DMS 273 (cell line): ENCODE data around the gene KIF21B.

Experiments
- DNase-seq: peaks from one replicate; lab custom pipeline; 2025; ENCODE audit not compliant: unreplicated experiment; lab: John Stamatoyannopoulos, UW

The KIF21B gene

DNA sequence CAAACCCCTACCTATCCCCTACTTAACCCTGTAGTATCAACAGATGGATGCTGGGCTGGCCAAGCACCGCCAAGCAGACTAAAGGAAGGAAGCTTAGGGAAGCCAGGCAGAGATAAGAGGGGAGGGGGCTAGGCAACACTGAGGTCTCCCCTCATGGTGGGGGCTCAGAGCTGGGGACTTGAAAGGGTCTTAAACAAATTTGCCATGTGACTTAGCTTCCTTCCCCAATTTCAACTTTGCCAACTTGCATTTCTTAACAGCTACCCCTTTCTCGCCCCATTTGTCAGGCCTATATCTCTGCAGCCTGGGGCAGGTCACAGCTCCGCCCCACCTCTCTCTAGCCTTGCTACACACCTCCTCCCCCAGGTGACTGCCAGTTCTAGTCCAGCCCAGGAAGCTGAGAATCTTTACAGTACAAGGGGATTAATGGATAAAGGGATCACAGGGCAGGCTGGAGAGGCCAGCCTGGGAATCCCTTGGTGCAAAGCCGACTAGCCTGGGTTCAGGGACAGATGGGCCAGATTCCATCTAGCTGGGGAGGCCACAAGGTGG is 3.4 kb downstream of the KIF21B start:
- DNase-seq = no peak

DNA sequence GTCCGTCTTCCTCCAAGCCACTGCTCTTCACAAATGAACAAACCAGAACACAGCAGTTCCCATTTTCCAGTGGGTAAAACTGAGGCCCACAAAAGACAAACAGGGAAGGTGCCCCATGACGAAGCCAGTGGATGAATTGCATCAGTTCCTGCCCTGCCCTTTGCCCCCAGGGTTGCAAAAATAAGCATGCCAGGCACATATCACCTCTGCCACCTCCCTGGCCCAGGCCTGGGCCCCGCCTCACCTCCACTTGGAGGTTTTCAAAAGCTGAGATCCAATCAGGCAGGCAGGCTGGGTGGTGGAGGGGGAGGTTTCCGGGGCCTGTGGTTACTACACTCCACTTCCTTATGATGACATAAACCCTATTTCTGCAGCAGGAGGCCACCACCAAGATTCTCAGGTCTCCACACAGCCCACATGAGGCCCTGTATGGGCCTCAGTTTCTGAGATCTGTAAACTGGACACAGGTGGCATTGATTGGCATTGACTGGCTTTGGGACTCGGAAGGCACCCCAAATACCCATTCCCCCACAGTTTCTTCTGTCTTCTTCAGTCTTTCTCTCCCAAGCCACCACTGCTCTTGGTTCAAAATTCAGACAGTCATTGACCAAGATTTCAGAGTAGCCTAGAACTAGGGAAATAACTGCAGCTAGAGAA is 4.1 kb downstream of the KIF21B start:
- DNase-seq = no peak

DNA sequence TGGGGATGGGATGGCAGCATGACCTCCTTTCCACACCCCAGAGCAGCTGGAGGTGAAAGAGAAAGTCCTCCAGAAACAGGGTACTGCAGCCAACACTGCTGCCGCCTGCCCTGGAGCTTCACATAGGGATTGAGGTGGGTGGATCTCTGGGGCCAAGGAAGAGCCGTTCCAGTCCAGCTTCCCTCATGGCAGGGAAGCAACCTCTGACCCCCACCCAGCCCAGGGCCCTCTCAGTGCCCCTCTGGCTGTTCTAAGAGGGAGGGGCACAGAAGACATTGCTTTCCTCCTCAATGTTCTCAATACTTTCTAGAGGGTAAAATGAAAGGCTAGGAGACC is 5.7 kb downstream of the KIF21B start:
- DNase-seq = peak; percentile 68

DNA sequence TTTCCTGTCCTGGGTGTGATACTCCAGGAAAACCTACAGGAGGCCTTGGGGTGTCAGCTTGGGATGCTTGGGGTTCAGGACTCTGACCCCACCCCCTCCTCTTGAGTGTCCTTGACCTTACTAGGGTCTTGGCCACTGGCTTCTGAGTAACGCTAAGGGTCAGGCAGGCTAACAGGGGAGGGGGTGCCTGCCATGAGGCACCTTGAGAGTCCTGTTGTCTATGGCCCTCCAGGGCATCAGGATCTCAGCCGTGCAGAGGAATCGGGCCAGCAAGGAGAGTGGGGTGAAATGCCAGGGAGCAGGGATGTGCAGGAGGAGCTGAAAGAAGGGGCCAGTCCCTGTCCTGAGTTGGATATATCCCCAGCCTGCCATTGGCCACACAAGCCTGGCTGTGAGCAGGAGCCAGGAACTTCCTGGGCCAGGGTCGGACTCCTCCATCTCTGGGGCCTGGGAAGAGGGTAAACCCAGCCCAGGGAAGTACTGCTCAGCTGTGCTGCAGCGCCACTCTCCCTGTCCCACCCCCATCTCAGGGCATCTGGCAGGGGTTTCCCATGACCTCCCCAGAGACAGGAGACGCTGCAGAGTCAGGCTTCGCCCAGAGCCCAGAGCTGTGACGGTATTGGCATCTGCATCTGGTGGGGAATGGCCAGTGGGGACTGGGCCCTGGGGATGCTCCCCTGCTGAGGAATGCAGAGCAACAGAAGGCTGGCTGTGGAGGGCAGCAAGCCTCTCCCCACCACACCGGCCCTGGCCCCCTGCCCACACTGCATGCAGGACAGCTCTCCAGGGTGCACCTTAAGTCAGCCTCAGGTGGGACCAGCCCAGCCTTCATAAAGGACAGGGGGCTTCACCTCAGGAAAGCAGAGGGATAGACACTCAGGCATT is 6.3 kb downstream of the KIF21B start:
- peak; percentile 93 for DNase-seq

DNA sequence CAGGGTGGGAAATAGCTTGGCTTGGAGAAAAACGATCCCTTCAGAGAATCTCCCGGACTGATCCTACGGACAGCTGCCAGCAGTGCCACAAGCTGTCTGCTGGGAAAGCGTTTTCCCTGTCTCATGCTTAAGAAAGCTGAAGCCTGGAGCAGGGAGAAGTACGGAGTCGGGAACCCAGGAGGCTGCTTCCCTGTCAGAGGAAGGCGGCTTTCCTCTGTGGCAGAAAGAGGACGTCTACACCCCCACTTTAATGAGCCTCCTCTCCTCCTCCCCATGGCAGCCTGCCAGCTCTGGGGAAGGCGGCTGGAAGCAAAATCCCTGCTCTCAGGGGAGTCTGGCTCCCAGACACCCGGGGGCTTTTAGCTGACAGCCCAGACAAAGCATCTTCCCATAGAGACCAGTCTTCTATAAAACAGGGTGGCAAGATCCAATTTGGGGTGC is 7.3 kb downstream of the KIF21B start:
- DNase-seq = peak; percentile 90

DNA sequence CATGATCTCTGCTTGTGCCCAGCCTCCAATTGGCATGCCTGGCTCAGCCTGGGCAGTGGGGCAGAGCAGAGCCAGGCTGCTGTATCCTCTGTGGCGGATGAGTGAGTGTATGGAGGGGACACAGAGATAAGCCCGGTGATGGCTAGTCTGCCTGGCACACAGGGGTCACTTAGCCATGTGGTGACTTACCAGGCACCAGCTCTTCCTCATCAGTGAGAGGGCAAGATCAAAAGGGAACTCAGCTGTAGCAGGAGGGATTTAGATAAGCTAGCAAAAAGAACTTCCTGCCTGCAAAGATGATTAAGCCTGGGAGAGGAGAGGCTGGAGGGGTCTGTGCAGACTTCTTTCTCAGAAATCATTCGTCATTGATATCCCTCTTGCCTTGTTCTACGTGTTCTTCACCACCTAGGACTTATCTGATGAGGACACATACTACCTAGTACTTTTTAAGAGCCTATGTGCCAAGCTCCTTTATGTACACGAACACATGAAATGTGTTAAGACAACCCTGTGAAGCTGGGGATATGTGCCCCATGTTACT is 7.9 kb downstream of the KIF21B start:
- peak; percentile 43 for DNase-seq

DNA sequence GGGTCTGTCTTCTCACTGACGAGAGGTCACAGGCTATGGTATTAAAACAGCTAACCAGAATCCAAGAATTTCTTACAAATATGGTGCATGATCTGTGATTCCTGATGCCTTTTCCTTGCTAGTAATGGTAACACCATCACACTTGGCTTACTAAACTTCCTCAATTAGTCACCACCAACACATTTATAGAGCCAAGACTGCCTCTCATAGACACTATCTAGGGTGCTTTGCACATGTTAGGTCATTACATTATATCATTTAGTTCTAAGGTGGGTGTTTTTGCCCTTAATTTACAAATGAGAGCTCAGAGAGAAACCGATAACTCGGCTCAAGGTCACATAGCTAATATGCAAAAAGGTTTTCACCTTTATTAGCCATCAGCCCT is 8.7 kb downstream of the KIF21B start:
- no peak for DNase-seq

DNA sequence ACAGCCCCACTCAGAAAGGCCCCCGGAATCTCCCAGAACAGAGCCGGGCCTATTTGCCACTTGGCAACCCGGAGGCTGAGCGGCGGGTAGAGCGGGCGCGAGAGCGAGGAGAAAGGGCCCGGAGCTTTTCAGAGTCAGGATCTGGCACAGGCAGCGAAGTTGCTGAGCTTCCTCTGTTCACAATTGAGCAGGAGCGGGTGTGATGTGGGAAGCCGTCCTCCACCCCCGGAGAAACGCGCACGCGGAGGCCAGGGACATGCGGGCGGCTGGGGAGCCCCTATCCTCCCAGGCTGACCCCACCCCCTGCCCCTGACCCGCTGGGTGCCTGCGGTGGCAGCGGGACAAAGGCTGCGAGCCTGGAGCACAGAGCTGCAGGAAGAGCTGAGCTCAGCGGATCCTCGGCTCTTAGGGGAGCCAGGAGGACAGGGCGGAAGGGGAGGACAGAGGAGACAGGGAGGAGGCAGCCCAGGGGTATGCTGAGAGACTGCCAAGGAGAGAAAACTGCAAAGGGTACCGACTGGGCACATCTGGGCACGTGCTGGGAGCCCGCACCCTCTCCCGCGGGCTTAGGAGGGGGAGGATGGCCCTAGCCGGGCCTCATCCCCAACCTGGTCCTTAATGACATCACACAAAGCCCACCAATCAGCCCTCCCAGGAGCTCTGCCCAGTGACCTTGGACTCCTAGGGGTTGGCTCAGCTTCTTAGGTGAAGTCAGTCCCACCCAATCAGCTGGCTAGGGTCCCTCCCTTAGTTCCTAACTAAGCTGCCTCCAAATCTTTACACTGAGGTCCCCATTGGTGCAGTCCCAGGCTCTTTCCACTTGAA is 9.3 kb downstream of the KIF21B start:
- peak; percentile 52 for DNase-seq

DNA sequence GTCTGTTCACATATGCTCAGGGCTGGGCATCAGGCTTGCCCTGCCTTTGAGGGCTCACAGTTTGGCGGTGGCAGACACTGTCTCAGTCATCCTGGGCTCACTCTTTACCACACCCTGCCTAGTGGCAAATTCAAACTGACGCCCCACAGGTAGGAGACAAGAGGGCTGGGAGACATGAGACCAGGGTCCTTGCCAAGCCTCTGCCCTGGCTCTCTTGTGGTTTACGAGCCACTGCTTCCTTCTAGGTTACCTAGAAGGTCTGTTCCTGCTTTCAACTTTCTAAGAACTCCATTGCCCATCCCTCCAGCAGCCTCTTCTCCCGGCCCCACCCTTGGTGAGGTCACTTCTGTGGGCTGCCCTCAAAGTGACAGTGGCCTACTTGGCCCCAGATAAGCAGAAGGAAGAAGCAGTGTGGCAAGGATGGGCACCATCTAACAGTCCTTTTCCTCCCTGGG is 10.5 kb downstream of the KIF21B start:
- no peak for DNase-seq

DNA sequence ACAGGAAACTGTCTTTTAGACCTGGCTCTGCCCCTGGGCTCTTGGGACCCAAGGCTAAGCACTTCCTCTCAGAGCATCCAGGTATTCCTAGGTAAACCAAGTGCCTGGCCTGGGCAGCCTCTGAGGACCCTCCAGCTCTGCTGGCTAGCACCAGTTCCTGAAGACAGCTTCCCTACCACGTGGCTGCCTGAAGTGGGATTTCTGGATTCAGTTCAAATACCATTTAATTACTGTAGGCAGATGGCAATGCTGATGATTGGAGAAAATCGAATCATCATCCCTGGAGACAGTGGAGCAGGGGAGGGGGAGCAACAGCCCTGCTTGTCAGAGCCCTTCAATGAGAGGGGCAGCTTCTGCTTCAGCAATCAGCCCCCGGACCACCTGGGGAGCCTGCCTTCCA is 11.9 kb downstream of the KIF21B start:
- DNase-seq = peak; percentile 87

DNA sequence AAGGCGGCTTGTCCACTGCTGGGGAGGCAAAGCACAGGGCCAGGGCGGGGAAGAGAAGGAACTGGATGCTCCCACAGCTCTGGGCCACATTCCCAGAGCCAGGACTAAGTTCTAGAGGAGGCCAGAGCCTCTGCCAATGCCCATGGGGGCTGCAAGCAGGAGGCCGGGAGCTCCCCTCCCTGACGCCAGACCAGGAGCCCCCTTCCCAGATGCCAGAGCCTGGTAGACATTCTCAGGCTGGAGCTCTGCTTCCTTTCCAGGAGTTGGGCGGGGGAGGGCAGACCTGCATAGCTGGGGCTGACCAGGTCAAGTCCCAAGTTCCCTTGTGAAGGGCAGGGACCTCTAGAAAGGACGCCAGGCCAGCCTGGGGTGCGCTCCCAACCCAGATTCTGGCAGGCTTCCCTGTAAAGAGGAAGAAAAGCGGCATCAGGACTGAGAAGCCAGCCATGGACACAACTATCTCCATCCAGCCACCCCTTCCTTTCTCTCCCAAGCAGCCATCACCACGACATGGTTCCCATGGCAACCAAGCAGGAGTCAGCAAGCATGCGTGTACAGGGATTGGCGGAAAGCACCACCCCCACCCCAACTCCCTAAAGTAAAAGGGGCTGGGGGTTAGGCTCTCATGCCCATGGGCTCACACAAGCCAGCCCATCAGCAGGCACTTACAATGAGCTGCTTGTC is 13.4 kb downstream of the KIF21B start:
- DNase-seq = peak; percentile 44

DNA sequence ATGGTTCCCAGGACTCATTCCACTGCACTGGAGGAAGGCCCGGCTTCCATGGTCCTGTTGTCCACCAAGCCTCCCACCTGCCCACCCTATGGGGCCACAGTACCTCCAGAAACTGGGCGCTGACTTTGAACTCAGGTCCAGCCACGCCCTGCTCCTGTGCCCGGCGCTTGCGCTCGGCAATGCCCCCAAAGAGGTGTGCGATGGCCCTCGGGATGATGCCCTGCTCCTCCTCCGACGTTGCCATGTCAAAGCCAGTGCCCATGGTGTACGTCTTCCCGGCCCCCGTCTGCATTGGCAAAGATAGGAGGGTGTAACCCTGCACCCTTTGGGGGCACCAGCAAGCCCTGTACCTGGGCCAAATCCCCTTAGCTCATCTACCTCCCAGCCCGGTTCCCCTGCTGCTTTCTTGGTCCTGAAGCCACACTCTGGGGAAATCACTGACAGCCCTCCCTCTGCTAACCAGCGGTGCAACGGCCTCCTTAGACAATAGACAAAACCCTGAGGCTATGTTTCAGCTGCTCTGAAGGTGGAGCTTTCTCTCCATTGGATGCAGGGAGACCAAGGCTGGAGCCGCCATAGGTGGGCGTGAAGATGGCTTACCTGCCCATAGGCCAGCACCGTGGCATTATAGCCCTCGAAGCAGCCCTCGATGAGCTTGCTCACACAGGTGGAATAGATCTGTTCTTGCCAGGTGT is 14.7 kb downstream of the KIF21B start:
- no peak for DNase-seq

DNA sequence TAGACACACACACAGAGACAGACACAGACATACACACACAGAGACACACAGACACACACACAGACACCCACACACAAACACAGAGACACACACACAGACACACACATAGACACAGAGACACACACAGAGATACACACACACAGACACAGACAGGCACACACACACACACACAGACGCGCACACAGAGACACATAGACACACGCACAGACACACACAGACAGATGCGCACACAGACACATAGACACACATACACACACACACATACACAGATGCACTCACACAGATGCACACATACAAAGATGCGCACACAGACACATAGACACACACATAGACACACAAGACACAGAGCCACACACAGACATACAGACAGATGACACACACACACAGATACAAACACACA is 16.0 kb downstream of the KIF21B start:
- no peak for DNase-seq

DNA sequence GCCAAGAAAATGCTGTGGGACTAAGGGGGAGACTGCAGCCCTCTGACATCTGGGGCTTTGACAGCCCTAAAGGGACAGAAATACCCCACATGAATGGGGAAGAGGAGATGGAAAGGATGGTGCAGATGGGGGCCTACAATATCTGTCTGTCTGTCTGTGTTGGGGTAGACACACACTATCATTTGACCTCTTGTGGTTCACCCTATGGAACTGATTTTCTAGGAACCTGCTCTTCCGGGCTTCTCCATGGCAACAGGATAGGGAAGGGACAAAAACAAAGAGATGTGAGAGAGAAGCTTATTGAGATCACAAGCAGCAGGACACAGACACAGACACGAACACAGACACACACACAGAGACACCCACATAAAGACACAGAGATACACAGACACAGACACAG is 17.1 kb downstream of the KIF21B start:
- no peak for DNase-seq

DNA sequence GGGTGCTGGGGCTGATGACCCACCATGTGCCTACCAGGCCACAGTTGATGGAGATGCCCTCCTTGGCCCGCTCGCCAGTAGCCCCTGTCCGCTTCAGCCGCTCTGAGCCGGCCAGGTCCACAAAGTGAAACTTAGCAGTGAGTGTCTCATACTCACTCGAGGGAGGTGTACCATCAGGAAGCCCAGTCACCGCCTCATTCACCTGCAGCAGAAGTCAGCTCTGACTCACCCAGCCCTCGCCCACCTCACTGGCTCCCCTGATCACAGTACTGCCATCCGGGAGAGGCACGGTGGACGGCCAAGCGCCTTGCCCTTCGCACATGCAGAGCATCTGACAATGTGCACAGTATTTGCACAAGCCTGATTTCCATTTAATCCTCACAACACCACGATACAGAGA is 18.8 kb downstream of the KIF21B start:
- DNase-seq = no peak

DNA sequence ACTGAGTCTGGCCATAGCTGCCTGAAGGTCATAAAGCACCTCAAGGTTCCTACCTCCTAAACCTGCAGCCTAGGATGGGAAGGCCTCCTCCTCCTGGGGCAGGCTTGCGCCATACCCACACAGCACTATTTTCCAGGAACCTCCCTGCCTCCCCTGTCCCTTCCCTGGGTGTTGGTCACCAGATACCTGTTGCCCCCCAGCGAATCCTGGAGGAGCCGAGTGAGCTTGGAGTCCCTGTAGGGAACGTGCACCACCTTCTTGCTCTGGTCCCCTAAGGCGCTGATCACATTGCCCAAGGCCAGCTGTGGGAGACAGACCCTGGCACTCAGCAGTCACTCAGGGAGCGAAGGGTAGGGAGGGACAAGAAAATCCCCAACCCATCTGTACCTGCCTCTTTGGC is 19.4 kb downstream of the KIF21B start:
- DNase-seq = no peak

DNA sequence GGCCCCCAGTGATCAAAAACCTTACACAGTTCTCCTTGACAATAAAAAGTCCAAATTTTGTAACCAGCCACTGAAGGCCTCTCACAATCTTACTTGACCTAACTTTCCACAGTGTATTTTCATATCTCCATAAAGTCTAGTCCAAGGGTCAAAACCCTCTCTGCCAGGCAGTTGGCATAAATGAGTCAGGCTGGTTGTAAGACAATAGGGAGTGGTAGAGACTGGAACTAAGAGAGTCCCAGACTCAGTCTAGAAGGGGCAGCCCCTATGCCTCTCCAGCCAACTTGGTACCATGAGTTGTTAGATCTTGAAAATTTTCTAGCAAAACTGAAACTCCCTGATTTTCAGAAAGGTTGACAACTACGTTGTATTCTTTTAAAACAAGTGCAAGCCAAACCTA is 21.0 kb downstream of the KIF21B start:
- DNase-seq = no peak

DNA sequence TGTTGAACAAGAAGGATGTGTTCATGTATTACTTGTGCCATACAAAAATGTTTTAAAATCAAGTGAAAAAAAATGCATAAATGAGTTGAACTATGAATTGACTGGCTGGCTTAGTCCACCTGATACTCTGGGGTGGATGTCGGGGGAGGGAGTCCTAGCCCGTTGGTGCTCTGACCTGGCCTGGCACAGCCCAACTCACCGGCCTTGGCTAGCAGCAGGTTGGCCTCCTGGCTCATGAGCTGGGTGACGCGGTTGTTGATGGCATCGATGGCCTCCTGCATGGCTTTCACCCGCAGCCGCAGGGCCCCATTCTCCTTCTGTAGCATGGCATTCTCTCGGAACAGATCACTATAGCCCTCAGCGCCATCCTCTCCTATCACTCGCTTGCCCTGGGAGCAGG is 21.6 kb downstream of the KIF21B start:
- DNase-seq = no peak

DNA sequence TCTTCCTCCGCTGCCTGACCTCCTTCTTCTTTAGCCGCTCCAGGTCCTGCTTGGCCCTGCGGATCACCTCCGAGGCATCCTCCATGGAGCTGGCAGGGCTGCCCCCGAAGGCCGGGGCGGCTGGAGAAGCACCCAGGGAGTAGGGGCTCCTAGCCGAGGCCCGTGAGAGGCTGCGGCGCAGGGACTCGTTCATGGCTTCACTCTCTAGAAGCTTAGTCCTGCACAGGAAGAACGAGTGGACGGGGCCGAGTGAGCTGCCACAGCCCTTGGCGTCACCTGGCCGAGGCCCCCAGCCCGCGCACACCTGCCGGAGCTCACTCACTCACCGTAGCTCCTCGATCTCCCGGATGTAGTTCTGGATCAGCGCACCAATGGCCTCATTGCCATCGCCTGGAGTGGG is 23.1 kb downstream of the KIF21B start:
- no peak for DNase-seq

DNA sequence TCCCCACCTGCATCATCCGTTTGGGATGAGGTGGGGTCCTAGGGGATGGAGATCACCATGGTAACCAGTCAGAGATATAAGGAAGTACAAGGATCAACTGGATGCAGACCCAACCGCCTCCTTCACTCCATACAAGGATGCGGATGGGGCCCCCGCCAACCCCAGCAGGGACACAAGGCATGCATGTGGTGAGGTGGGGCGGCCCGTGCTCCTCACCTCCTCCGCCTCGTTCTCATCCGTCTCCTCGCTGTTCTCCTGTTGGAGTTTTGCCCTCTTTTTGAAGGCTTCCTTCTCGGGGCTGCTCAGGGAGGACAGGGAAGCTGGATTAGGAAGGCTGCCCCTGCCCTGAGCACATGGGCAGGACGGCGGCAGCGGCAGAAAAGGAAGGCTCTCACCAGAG is 23.8 kb downstream of the KIF21B start:
- no peak for DNase-seq
